Measurements from ENCODE around the gene DGKQ.

- TF ChIP-seq CTCF (conservative IDR thresholded peaks at IDR 0.05) (no peak), EZH2 (IDR thresholded peaks at IDR 0.05; ENCODE audit: low read depth) (no peak)
Measured at GRCh38 chr4:1017211-1017610, 43.8 kb upstream of the DGKQ start.

All from PC-9 (cell line).